ENCODE data around the gene UROD. TPM values are rescaled to one million over a fixed set of nuclear protein-coding genes. Genes with fewer than 3 reads are reported as not detected.

Gene UROD
- total RNA-seq, 1 experiment from 2014 or later, result 92.2 TPM

DNA sequence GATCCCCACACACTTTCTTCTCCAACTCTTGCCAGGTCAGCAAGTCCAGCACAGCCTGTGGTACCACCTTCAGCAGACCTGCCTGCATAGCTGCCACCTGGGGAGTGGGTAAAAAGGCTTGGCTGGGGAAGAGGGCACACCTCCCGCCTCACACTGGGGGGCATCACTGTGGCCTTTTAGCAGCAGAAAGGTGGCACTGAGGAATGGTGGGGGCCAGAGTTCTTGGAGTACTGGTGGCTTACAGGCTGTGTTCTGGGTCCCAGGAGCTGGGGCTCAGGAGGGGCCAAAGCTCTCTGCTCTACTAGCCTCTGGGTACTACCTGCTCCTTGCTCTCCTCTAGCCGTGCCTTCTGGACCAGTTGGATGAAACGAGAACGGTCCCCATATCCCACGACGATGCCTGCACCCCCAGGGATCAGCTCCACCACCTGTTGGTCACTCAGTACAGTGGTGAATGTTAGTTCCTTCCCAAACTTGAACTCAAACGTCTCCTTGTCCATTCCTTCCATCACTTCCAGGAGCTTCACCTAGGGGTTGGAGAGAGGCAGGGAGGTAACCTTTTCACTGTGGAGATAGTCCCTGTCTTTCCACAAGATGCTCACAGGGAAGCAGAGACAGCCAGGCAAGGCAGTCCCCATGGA is 7.7 kb upstream of the UROD start:
- Histone ChIP-seq H2AK5ac (ENCODE audit: insufficient read length, low read length) (no peak overlapping the region), H3K14ac (ENCODE audit: insufficient read depth, low read length) (no peak overlapping the region), H3K9ac (ENCODE audit: extremely low read depth, insufficient read length, low read length) (no peak overlapping the region), H2BK20ac (ENCODE audit: low read depth, low read length, poor library complexity, severe bottlenecking) (no peak overlapping the region), H3K27me3 (ENCODE audit: insufficient read depth, low read length) (no peaks in the 10 kb centered on the region), H4K5ac (ENCODE audit: insufficient read length, low read depth, low read length) (no peak overlapping the region), H4K20me1 (ENCODE audit: control insufficient read depth, insufficient read depth, insufficient read length) (no peaks in the 10 kb centered on the region), H3K79me2 (ENCODE audit: insufficient read depth, low read length) (no peaks in the 10 kb centered on the region), H3K23ac (ENCODE audit: insufficient read length, low read depth, low read length) (no peak overlapping the region), H2BK12ac (ENCODE audit: insufficient read length, low read depth, low read length) (no peak overlapping the region), H4K91ac (ENCODE audit: insufficient read length, low read depth, low read length) (no peak overlapping the region), H2BK15ac (ENCODE audit: low read depth, low read length) (no peak overlapping the region), H3K27ac (ENCODE audit: insufficient read length, low read depth, low read length) (no peak overlapping the region), H2BK5ac (ENCODE audit: insufficient read length, low read length) (no peak overlapping the region), H3K56ac (ENCODE audit: insufficient read length, low read depth, low read length) (no peak overlapping the region), H3K23me2 (ENCODE audit: insufficient read length, low read depth, low read length, poor library complexity, severe bottlenecking) (no peaks in the 10 kb centered on the region), H3K9me3 (ENCODE audit: control insufficient read depth, low read depth, low read length) (no peaks in the 10 kb centered on the region), H3K4ac (ENCODE audit: low read depth, low read length) (no peak overlapping the region), H2BK120ac (ENCODE audit: low read depth, low read length, poor library complexity, severe bottlenecking) (no peak overlapping the region), H3K4me2 (ENCODE audit: insufficient read depth, insufficient read length, low read length) (no peak overlapping the region), H3K79me1 (ENCODE audit: insufficient read depth, low read depth, low read length, poor library complexity, severe bottlenecking) (no peaks in the 10 kb centered on the region), H3K4me1 (ENCODE audit: insufficient read depth, low read length) (no peaks in the 10 kb centered on the region), H3K18ac (ENCODE audit: insufficient read length, low read depth, low read length) (no peak overlapping the region), H3T11ph (ENCODE audit: low read length) (no peak overlapping the region), H2AFZ (ENCODE audit: low read length) (no peak overlapping the region), H4K8ac (replicated peaks; ENCODE audit: insufficient read length, low read depth, low read length) (no peak overlapping the region)
- DNase-seq, result no peak
- peaks cover 7 to 68% (median 48%) of the 10 kb centered on the region in 3 experiments; a peak in 6 of 7 replicates for H3K36me3 Mint-ChIP-seq (ENCODE audit: insufficient read depth in 1 of 3, low read depth in 3 of 3)
- H3K4me3 Mint-ChIP-seq, result no peak overlapping the region
- TF ChIP-seq, protein P1, sequence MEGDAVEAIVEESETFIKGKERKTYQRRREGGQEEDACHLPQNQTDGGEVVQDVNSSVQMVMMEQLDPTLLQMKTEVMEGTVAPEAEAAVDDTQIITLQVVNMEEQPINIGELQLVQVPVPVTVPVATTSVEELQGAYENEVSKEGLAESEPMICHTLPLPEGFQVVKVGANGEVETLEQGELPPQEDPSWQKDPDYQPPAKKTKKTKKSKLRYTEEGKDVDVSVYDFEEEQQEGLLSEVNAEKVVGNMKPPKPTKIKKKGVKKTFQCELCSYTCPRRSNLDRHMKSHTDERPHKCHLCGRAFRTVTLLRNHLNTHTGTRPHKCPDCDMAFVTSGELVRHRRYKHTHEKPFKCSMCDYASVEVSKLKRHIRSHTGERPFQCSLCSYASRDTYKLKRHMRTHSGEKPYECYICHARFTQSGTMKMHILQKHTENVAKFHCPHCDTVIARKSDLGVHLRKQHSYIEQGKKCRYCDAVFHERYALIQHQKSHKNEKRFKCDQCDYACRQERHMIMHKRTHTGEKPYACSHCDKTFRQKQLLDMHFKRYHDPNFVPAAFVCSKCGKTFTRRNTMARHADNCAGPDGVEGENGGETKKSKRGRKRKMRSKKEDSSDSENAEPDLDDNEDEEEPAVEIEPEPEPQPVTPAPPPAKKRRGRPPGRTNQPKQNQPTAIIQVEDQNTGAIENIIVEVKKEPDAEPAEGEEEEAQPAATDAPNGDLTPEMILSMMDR (conservative IDR thresholded peaks at IDR 0.05), result no peak
- WGBS (ENCODE audit: extremely low coverage, insufficient read length, low lambda C conversion rate), result no CpG with 5 or more reads among the region's 7 CpGs
- H3K27me3 Mint-ChIP-seq (ENCODE audit: low read depth), result no peaks in the 10 kb centered on the region
- no peak overlapping the region for H3K27ac Mint-ChIP-seq
- no peaks in the 10 kb centered on the region for H3K9me3 Mint-ChIP-seq
- peaks cover 4 to 6% of the 10 kb centered on the region in 2 experiments; a peak in 3 of 4 replicates for H3K4me1 Mint-ChIP-seq

Measured in H9 (cell line).